HepG2 (cell line): ENCODE measurements around the gene ATAD3A. TPM values are rescaled to one million over a fixed set of nuclear protein-coding genes. Genes with fewer than 3 reads are reported as not detected.

Experiments used
- ATAC-seq: fragments of 200-7000 bp; cut with Tn5 transposase; 3 replicates; pipeline ENCODE4 v1.9.1; 2020; ENCODE audit warnings: mild to moderate bottlenecking, moderate library complexity
- BruUV-seq: library from RNA; stranded (reverse); fragments of 400-500 nt; replicated peaks from 2 replicates; lab custom pipeline; 2021; lab: Mats Ljungman, UMichigan
- CTCF ChIA-PET: fragments of 300-600 bp; formaldehyde crosslinking; extraction: SDS; loops from one replicate; lab custom pipeline; 2021; ENCODE audit warnings: low total read pairs, inconsistent platforms, low intra/inter-chr PET ratio; lab: Yijun Ruan, JAX
- POLR2A ChIA-PET: fragments of 350-600 bp; sonication (Branson Sonifier 250); formaldehyde crosslinking; loops from one replicate; lab custom pipeline; 2020; ENCODE audit warnings: antibody characterized with exemption, inconsistent platforms; lab: Yijun Ruan, JAX
- DNase-seq: peaks from one replicate; pipeline ENCODE4 v3.0.0-alpha.2; 2015; ENCODE audit warnings: low spot score
- FAIRE-seq: peaks from 3 replicates; lab custom pipeline; 2011; peaks lifted over from hg19 to GRCh38; lab: Jason Lieb, UNC
- H2AFZ ChIP-seq: one replicate; pipeline ENCODE4 v1.6.1; 2011; ENCODE audit warnings: low read length, inconsistent platforms
- H3K27ac ChIP-seq: fragments of 300-600 bp; 3 replicates; pipeline ENCODE4 v1.8.0; 2011; ENCODE audit warnings: mixed run types, mild to moderate bottlenecking, mixed read lengths, low read length, inconsistent platforms; ENCODE audit not compliant: insufficient read depth; ENCODE audit errors: extremely low read length
- H3K27me3 ChIP-seq, 2 experiments: fragments of 200-600 bp in 1 of 2; 2 replicates in 1 of 2; 3 replicates in 1 of 2; pipeline versions ENCODE4 v1.6.0 to v1.8.0; 2011; ENCODE audit warnings: low read length in 2 of 2, mild to moderate bottlenecking in 2 of 2, moderate library complexity in 2 of 2, inconsistent platforms in 1 of 2; ENCODE audit not compliant: insufficient read depth in 2 of 2, control insufficient read depth in 1 of 2
- H3K36me3 ChIP-seq, 2 experiments: fragments of 200-600 bp in 1 of 2; replicated peaks in 1 of 2; 2 replicates in 1 of 2; 3 replicates in 1 of 2; pipeline versions ENCODE4 v1.5.1 to v1.8.0; 2011; ENCODE audit warnings: low read length in 2 of 2, inconsistent platforms in 1 of 2; ENCODE audit not compliant: insufficient read depth in 2 of 2, control insufficient read depth in 1 of 2
- H3K4me1 ChIP-seq: 2 replicates; pipeline ENCODE4 v1.5.1; 2012; ENCODE audit warnings: low read length, inconsistent platforms; ENCODE audit not compliant: insufficient read depth
- H3K4me2 ChIP-seq: 2 replicates; pipeline ENCODE4 v1.6.0; 2011; ENCODE audit warnings: low read depth, low read length, inconsistent platforms
- H3K4me3 ChIP-seq, 3 experiments: fragments of 200-600 bp in 1 of 3; sonication (generic), shearing (Covaris generic) in 1 of 3; replicated peaks in 1 of 3; 2 replicates each; pipeline ENCODE4 v1.5.1; 2011 to 2016; ENCODE audit warnings: low read length in 3 of 3, inconsistent platforms in 2 of 3, low read depth in 2 of 3, mild to moderate bottlenecking in 2 of 3, control low read depth in 1 of 3, mixed read lengths in 1 of 3; ENCODE audit not compliant: insufficient read depth in 1 of 3
- H3K79me2 ChIP-seq: one replicate; pipeline ENCODE4 v1.6.1; 2011; ENCODE audit warnings: low read length, inconsistent platforms; ENCODE audit not compliant: insufficient read depth
- H3K9ac ChIP-seq: 2 replicates; pipeline ENCODE4 v1.6.0; 2011; ENCODE audit warnings: mild to moderate bottlenecking, low read depth, low read length, inconsistent platforms; ENCODE audit not compliant: insufficient read depth
- H3K9me3 ChIP-seq: 2 replicates; pipeline ENCODE4 v1.5.1; 2012; ENCODE audit warnings: mild to moderate bottlenecking, low read length
- H4K20me1 ChIP-seq: 2 replicates; pipeline ENCODE4 v1.6.0; 2011; ENCODE audit warnings: inconsistent platforms, mild to moderate bottlenecking, low read length, moderate library complexity; ENCODE audit not compliant: insufficient read depth
- GATA4 ChIP-seq: sonication (generic); IDR thresholded peaks from 2 replicates; pipeline ENCODE4 v1.6.1; 2016; ENCODE audit warnings: antibody characterized with exemption, low read depth, borderline replicate concordance
- MAZ ChIP-seq, 2 experiments: sonication (generic) in 1 of 2; formaldehyde crosslinking in 1 of 2; IDR thresholded peaks; 2 replicates each; pipeline versions ENCODE4 v1.5.0 to v1.6.1; 2012 to 2020; ENCODE audit warnings: low read depth in 2 of 2, mild to moderate bottlenecking in 2 of 2, borderline replicate concordance in 1 of 2, improper control_type of control experiment in 1 of 2, low read length in 1 of 2, missing genetic modification reagents in 1 of 2, moderate library complexity in 1 of 2
- NAIF1 ChIP-seq: sonication (generic); formaldehyde crosslinking; IDR thresholded peaks from 2 replicates; pipeline ENCODE4 v1.5.0; 2020; ENCODE audit warnings: mild to moderate bottlenecking, missing genetic modification reagents, borderline replicate concordance
- NFE2L2 ChIP-seq: fragments of 150-350 bp; IDR thresholded peaks from 2 replicates; pipeline ENCODE4 v1.6.1; 2014; ENCODE audit warnings: low read length
- SETDB1 ChIP-seq: sonication (generic); formaldehyde crosslinking; IDR thresholded peaks from 2 replicates; pipeline ENCODE4 v1.5.1; 2020; ENCODE audit warnings: missing genetic modification reagents, mild to moderate bottlenecking, borderline replicate concordance
- TRIM22 ChIP-seq: fragments of 450-650 bp; IDR thresholded peaks from 2 replicates; pipeline ENCODE4 v1.6.1; 2017
- WGBS: methylation state at CpG from one replicate; pipeline ENCODE4 v1.1.6; 2017; ENCODE audit warnings: low lambda C conversion rate; 5-methylcytosine and 5-hydroxymethylcytosine counted together
- in situ Hi-C: cut with HindIII; loops from 2 replicates; pipeline ENCODE4 v1.10.0; 2017; ENCODE audit warnings: low pct_unique_long_range_greater_than_20kb; ENCODE audit not compliant: extremely low pct_ligation_motif_present
- intact Hi-C: fragments of 100-400 bp; cut with micrococcal nuclease; formaldehyde crosslinking; loops from one replicate; pipeline ENCODE4 v1.10.0; 2022; ENCODE audit not compliant: unreplicated experiment
- polyA plus RNA-seq, 8 experiments: library from polyadenylated mRNA; depleted of rRNA in 3 of 8; stranded (reverse) in 7 of 8; unstranded in 1 of 8; fragments of >200 nt; fragmentation: Illumina TruSeq in 4 of 8; extraction: Trizol in 4 of 8; gene quantifications; 2 replicates each; pipeline versions ENCODE4 v1.2.1 to v1.2.3, GENCODE V29; 2011 to 2016; ENCODE audit warnings: low read depth in 4 of 8, missing spikeins in 1 of 8, mixed read lengths in 1 of 8; ENCODE audit not compliant: insufficient read depth in 1 of 8
- total RNA-seq, 5 experiments: library from RNA; depleted of rRNA; stranded (reverse); fragments of >200 nt; fragmentation: Illumina TruSeq; extraction: Trizol; gene quantifications; 2 replicates each; pipeline ENCODE4 v1.2.3, GENCODE V29; 2016; ENCODE audit warnings: low read depth in 1 of 5

Gene ATAD3A
- total and polyA plus RNA-seq, 2 of the 13 experiments (the other 11 are each of a cell fraction or from before 2014, with no cell fraction given): 10.6 to 49.0 TPM

GRCh38 chr1:1553821-1554494 lies 42.0 kb downstream of the ATAD3A start:
- H3K27ac ChIP-seq: no peak overlapping the region

GRCh38 chr1:1554550-1554925 lies 42.6 kb downstream of the ATAD3A start:
- WGBS: 100% methylated on average over 1 of the region's 13 CpGs

More at GRCh38 chr1:1553821-1554494, 42.0 kb downstream of the ATAD3A start:
- in situ Hi-C loops (no loop called here), intact Hi-C loops (no loop called here)
- no peaks in the 10 kb centered on the region for H3K79me2 ChIP-seq
- H3K4me2 ChIP-seq: no peak overlapping the region
- DNase-seq (no peak), ATAC-seq (no peak), FAIRE-seq (no peak)
- H3K4me3 ChIP-seq: no peak overlapping the region
- H4K20me1 ChIP-seq: no peaks in the 10 kb centered on the region; the same call in 1 of the 2 replicates
- WGBS: 94% methylated on average over 21 of the region's 35 CpGs
- H3K36me3 ChIP-seq: peaks cover 0 to 4% of the 10 kb centered on the region in 2 experiments; a peak in 2 of 5 replicates
- no peaks in the 10 kb centered on the region for H3K9me3 ChIP-seq
- H3K4me1 ChIP-seq: 0 out of 2 replicates have a peak, but pooled peaks cover 5% of the 10 kb centered on the region
- TF ChIP-seq TRIM22 (no peak), GATA4 (no peak), MAZ (IDR thresholded peaks at IDR 0.05; ENCODE audit: borderline replicate concordance, low read depth, low read length) (no peak), MAZ (CRISPR knock-in tag; IDR thresholded peaks at IDR 0.05; ENCODE audit: low read depth) (no peak)
- H3K27me3 ChIP-seq: no peaks in the 10 kb centered on the region
- POLR2A ChIA-PET: no interaction called here
- BruUV-seq: no TSS peak
- no peak overlapping the region for H2AFZ ChIP-seq
- CTCF ChIA-PET: no interaction called here
- no peak overlapping the region for H3K9ac ChIP-seq

More at GRCh38 chr1:1554550-1554925, 42.6 kb downstream of the ATAD3A start:
- in situ Hi-C loops: no loop called here
- no peak for TF ChIP-seq NFE2L2
- no peak for TF ChIP-seq NAIF1 (CRISPR knock-in tag)
- TF ChIP-seq SETDB1 (CRISPR knock-in tag): no peak
- ChIA-PET CTCF (no interaction called here), POLR2A (no interaction called here)
- ATAC-seq (no peak), FAIRE-seq (no peak), DNase-seq (no peak)
- H3K36me3 ChIP-seq: peaks cover 0 to 4% of the 10 kb centered on the region in 2 experiments; a peak in 2 of 5 replicates
- no peaks in the 10 kb centered on the region for H3K27me3 ChIP-seq
- H3K27ac ChIP-seq: no peak overlapping the region
- no peaks in the 10 kb centered on the region for H3K79me2 ChIP-seq
- no peak overlapping the region for H3K4me3 ChIP-seq
- no peak overlapping the region for H3K9ac ChIP-seq
- H3K4me2 ChIP-seq: no peak overlapping the region
- no peaks in the 10 kb centered on the region for H3K9me3 ChIP-seq
- intact Hi-C loops: no loop called here
- no peak overlapping the region for H2AFZ ChIP-seq
- no peaks in the 10 kb centered on the region; the same call in 1 of the 2 replicates for H4K20me1 ChIP-seq
- BruUV-seq: no TSS peak
- 0 out of 2 replicates have a peak, but pooled peaks cover 5% of the 10 kb centered on the region for H3K4me1 ChIP-seq
